Measurements from ENCODE around the gene PNLIPRP3.

The PNLIPRP3 gene

GRCh38 chr10:116450861-116451260 is 23.2 kb downstream of the PNLIPRP3 start:
- TF ChIP-seq ZFX (IDR thresholded peaks at IDR 0.05; ENCODE audit: borderline replicate concordance) (no peak), CTCF (IDR thresholded peaks at IDR 0.05) (no peak)
- H3K27ac ChIP-seq, result no peak overlapping the region

- TF ChIP-seq CTCF (IDR thresholded peaks at IDR 0.05) (no peak), ZFX (IDR thresholded peaks at IDR 0.05; ENCODE audit: borderline replicate concordance) (no peak)
- no peak overlapping the region for H3K27ac ChIP-seq
Measured at GRCh38 chr10:116451711-116452337, 24.2 kb downstream of the PNLIPRP3 start.

GRCh38 chr10:116452338-116452720 is 24.7 kb downstream of the PNLIPRP3 start:
- no peak overlapping the region for H3K27ac ChIP-seq
- TF ChIP-seq CTCF (IDR thresholded peaks at IDR 0.05), result no peak
- no peak for TF ChIP-seq ZFX (IDR thresholded peaks at IDR 0.05; ENCODE audit: borderline replicate concordance)

GRCh38 chr10:116457488-116457887 is 29.8 kb downstream of the PNLIPRP3 start:
- TF ChIP-seq ZFX (IDR thresholded peaks at IDR 0.05; ENCODE audit: borderline replicate concordance) (no peak), CTCF (IDR thresholded peaks at IDR 0.05) (no peak)
- no peak overlapping the region for H3K27ac ChIP-seq

GRCh38 chr10:116460219-116460618 is 32.6 kb downstream of the PNLIPRP3 start:
- TF ChIP-seq CTCF (IDR thresholded peaks at IDR 0.05) (no peak), ZFX (IDR thresholded peaks at IDR 0.05; ENCODE audit: borderline replicate concordance) (no peak)
- no peak overlapping the region for H3K27ac ChIP-seq

GRCh38 chr10:116461680-116462079 is 34.0 kb downstream of the PNLIPRP3 start:
- no peak overlapping the region for H3K27ac ChIP-seq
- TF ChIP-seq ZFX (IDR thresholded peaks at IDR 0.05; ENCODE audit: borderline replicate concordance) (no peak), CTCF (IDR thresholded peaks at IDR 0.05) (no peak)

GRCh38 chr10:116464257-116464656 is 36.6 kb downstream of the PNLIPRP3 start:
- no peak for TF ChIP-seq ZFX (IDR thresholded peaks at IDR 0.05; ENCODE audit: borderline replicate concordance)
- no peak for TF ChIP-seq CTCF (IDR thresholded peaks at IDR 0.05)
- no peak overlapping the region for H3K27ac ChIP-seq
